WTC11 (cell line): Measurements from ENCODE around the gene GPR15LG. TPM values are rescaled to one million over a fixed set of nuclear protein-coding genes. Genes with fewer than 3 reads are reported as not detected.

Experiments
- ATAC-seq: fragments of 200-7000 bp; cut with Tn5 transposase; 2 replicates; pipeline ENCODE4 v1.10.0; 2021; ENCODE audit warnings: mild to moderate bottlenecking, moderate library complexity
- CTCF ChIA-PET: fragments of 300-600 bp; sonication (Branson Sonifier 250); formaldehyde crosslinking; loops from one replicate; lab custom pipeline; 2021; ENCODE audit warnings: antibody characterized with exemption; lab: Charles Lee
- POLR2A ChIA-PET: fragments of 350-600 bp; sonication (Branson Sonifier 250); formaldehyde crosslinking; loops from one replicate; lab custom pipeline; 2021; ENCODE audit warnings: antibody characterized with exemption; lab: Charles Lee
- DNase-seq: peaks from one replicate; pipeline ENCODE4 v3.0.0; 2021; ENCODE audit warnings: low spot score
- H3K27ac Mint-ChIP-seq: 2 replicates; pipeline ENCODE4 v1.8.0; 2021; ENCODE audit warnings: mixed read lengths
- H3K27me3 Mint-ChIP-seq: 2 replicates; pipeline ENCODE4 v1.8.0; 2021; ENCODE audit warnings: low read depth, mild to moderate bottlenecking, moderate library complexity, mixed read lengths
- H3K36me3 Mint-ChIP-seq: 2 replicates; pipeline ENCODE4 v1.8.0; 2021; ENCODE audit warnings: mixed read lengths
- H3K4me1 Mint-ChIP-seq: 2 replicates; pipeline ENCODE4 v1.8.0; 2022; ENCODE audit warnings: mixed read lengths
- H3K4me3 Mint-ChIP-seq: 2 replicates; pipeline ENCODE4 v1.8.0; 2021; ENCODE audit warnings: mild to moderate bottlenecking, moderate library complexity, mixed read lengths
- H3K9me3 Mint-ChIP-seq: 2 replicates; pipeline ENCODE4 v1.8.0; 2021; ENCODE audit warnings: mixed read lengths
- E2F1 ChIP-seq: sonication (generic); formaldehyde crosslinking; IDR thresholded peaks from 2 replicates; pipeline ENCODE4 v1.8.0; 2022; ENCODE audit warnings: mild to moderate bottlenecking, missing genetic modification reagents
- GABPB1 ChIP-seq: sonication (generic); formaldehyde crosslinking; IDR thresholded peaks from 2 replicates; pipeline ENCODE4 v1.8.1; 2023; ENCODE audit warnings: mild to moderate bottlenecking, missing genetic modification reagents
- HMGA2 ChIP-seq: fragments of 250-450 bp; sonication (Bioruptor Pico); IDR thresholded peaks from 2 replicates; pipeline ENCODE4 v1.4.0; 2021; ENCODE audit warnings: mild to moderate bottlenecking, moderate library complexity
- JUN ChIP-seq: sonication (generic); formaldehyde crosslinking; IDR thresholded peaks from 2 replicates; pipeline ENCODE4 v1.8.0; 2023; ENCODE audit warnings: mild to moderate bottlenecking, missing genetic modification reagents
- MXD4 ChIP-seq: fragments of 250-450 bp; sonication (Bioruptor Pico); IDR thresholded peaks from 2 replicates; pipeline ENCODE4 v1.8.0; 2021; ENCODE audit warnings: mild to moderate bottlenecking, moderate library complexity, borderline replicate concordance
- PRDM15 ChIP-seq: sonication (generic); formaldehyde crosslinking; IDR thresholded peaks from 2 replicates; pipeline ENCODE4 v1.8.0; 2022; ENCODE audit warnings: missing genetic modification reagents
- RELA ChIP-seq: sonication (generic); formaldehyde crosslinking; IDR thresholded peaks from 2 replicates; pipeline ENCODE4 v1.8.1; 2022; ENCODE audit warnings: missing genetic modification reagents, mild to moderate bottlenecking, borderline replicate concordance
- TCF7 ChIP-seq: sonication (generic); formaldehyde crosslinking; IDR thresholded peaks from 2 replicates; pipeline ENCODE4 v1.8.0; 2022; ENCODE audit warnings: mild to moderate bottlenecking, low read depth, missing genetic modification reagents, moderate library complexity
- TP53 ChIP-seq: sonication (generic); formaldehyde crosslinking; IDR thresholded peaks from 2 replicates; pipeline ENCODE4 v1.8.1; 2023; ENCODE audit warnings: mild to moderate bottlenecking, missing genetic modification reagents
- total RNA-seq: library from RNA; stranded (reverse); gene quantifications from 3 replicates; pipeline ENCODE4 v1.2.3, GENCODE V29; 2021
- TF ChIP-seq, protein P1 (sequence below): sonication (generic); formaldehyde crosslinking; IDR thresholded peaks from 2 replicates; pipeline ENCODE4 v1.8.1; 2022; ENCODE audit warnings: missing genetic modification reagents, borderline replicate concordance
- TF ChIP-seq, protein P2 (sequence below): sonication (generic); formaldehyde crosslinking; IDR thresholded peaks from 2 replicates; pipeline ENCODE4 v1.8.1; 2022; ENCODE audit warnings: mild to moderate bottlenecking, moderate library complexity, missing genetic modification reagents
- TF ChIP-seq, protein P3 (sequence below): fragments of 200-600 bp; IDR thresholded peaks from 2 replicates; pipeline ENCODE4 v1.8.0; 2022; ENCODE audit warnings: antibody characterized with exemption

GPR15LG gene
- total RNA-seq, 1 experiment from 2014 or later, result not detected

DNA sequence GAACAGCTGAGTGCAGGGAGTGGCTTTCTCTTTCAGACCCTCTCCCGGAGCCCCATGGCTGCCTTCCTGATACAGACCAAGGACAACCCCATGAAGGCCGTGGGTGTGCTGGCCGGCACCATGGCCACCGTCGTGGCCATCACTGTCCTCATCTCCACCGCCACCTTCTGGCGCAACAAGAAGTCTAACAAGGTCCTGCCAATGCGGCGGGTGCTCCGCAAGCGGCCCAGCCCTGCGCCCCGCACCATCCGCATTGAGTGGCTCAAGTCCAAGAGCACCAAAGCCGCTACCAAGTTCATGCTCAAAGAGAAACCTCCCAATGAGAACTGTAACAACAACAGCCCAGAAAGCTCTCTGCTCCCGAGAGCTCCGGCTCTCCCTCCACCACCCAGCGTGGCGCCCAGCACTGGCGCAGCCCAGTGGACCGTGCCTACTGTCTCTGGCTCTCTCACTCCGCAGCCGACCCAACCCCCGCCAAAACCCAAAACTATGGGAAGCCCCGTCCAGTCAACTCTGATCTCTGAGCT, 40.5 kb downstream of the GPR15LG start:
- H3K9me3 Mint-ChIP-seq, result peaks cover under 1% of the 10 kb centered on the region
- H3K36me3 Mint-ChIP-seq, result no peaks in the 10 kb centered on the region
- TF ChIP-seq JUN (no peak), RELA (no peak), TCF7 (CRISPR knock-in tag) (no peak), HMGA2 (CRISPR knock-in tag) (no peak), MXD4 (CRISPR knock-in tag) (no peak), GABPB1 (no peak), E2F1 (CRISPR knock-in tag) (no peak), TP53 (CRISPR knock-in tag) (no peak)
- TF ChIP-seq, protein P1, sequence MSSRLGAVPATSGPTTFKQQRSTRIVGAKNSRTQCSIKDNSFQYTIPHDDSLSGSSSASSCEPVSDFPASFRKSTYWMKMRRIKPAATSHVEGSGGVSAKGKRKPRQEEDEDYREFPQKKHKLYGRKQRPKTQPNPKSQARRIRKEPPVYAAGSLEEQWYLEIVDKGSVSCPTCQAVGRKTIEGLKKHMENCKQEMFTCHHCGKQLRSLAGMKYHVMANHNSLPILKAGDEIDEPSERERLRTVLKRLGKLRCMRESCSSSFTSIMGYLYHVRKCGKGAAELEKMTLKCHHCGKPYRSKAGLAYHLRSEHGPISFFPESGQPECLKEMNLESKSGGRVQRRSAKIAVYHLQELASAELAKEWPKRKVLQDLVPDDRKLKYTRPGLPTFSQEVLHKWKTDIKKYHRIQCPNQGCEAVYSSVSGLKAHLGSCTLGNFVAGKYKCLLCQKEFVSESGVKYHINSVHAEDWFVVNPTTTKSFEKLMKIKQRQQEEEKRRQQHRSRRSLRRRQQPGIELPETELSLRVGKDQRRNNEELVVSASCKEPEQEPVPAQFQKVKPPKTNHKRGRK (CRISPR knock-in tag), result no peak
- TF ChIP-seq, protein P2, sequence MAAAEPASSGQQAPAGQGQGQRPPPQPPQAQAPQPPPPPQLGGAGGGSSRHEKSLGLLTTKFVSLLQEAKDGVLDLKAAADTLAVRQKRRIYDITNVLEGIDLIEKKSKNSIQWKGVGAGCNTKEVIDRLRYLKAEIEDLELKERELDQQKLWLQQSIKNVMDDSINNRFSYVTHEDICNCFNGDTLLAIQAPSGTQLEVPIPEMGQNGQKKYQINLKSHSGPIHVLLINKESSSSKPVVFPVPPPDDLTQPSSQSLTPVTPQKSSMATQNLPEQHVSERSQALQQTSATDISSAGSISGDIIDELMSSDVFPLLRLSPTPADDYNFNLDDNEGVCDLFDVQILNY (CRISPR knock-in tag), result no peak
- POLR2A ChIA-PET, result no interaction called here
- H3K4me3 Mint-ChIP-seq, result no peak overlapping the region
- H3K27me3 Mint-ChIP-seq, result no peaks in the 10 kb centered on the region
- CTCF ChIA-PET, result interaction anchor here (0.6 to 2.5 kb wide), 13 partner anchors 9 to 209 kb away, joined by 3 to 15 read pairs (median 4); partner anchors contain the start of gene CDHR1
- peaks cover 4% of the 10 kb centered on the region; the same call in 1 of the 2 replicates for H3K4me1 Mint-ChIP-seq
- peak; percentile 21 for DNase-seq
- ATAC-seq, result peak; percentile 66
- no peak overlapping the region for H3K27ac Mint-ChIP-seq

- peaks cover 6% of the 10 kb centered on the region for H3K9me3 Mint-ChIP-seq
- ATAC-seq (peak; percentile 96), DNase-seq (peak; percentile 75)
- H3K4me3 Mint-ChIP-seq, result no peak overlapping the region
- TF ChIP-seq, protein P3, sequence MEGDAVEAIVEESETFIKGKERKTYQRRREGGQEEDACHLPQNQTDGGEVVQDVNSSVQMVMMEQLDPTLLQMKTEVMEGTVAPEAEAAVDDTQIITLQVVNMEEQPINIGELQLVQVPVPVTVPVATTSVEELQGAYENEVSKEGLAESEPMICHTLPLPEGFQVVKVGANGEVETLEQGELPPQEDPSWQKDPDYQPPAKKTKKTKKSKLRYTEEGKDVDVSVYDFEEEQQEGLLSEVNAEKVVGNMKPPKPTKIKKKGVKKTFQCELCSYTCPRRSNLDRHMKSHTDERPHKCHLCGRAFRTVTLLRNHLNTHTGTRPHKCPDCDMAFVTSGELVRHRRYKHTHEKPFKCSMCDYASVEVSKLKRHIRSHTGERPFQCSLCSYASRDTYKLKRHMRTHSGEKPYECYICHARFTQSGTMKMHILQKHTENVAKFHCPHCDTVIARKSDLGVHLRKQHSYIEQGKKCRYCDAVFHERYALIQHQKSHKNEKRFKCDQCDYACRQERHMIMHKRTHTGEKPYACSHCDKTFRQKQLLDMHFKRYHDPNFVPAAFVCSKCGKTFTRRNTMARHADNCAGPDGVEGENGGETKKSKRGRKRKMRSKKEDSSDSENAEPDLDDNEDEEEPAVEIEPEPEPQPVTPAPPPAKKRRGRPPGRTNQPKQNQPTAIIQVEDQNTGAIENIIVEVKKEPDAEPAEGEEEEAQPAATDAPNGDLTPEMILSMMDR, result peak; percentile 61; the same call in 1 of the 2 replicates
- TF ChIP-seq PRDM15 (CRISPR knock-in tag), result no peak
- H3K36me3 Mint-ChIP-seq, result no peaks in the 10 kb centered on the region
- CTCF ChIA-PET, result interaction anchor here (0.6 to 2.5 kb wide), 13 partner anchors 9 to 322 kb away, joined by 3 to 15 read pairs (median 4); partner anchors contain the start of gene CDHR1
- peaks cover 5% of the 10 kb centered on the region for H3K27me3 Mint-ChIP-seq
- H3K27ac Mint-ChIP-seq, result no peak overlapping the region
- peaks cover 4% of the 10 kb centered on the region; the same call in 1 of the 2 replicates for H3K4me1 Mint-ChIP-seq
- POLR2A ChIA-PET, result no interaction called here
Observed at GRCh38 chr10:84214612-84215235, 41.1 kb downstream of the GPR15LG start.
